Spleen (tissue), 11 donors: Measurements from ENCODE around the gene PRRC1. TPM values are rescaled to one million over a fixed set of nuclear protein-coding genes. Genes with fewer than 3 reads are reported as not detected.

Source experiments
- DNase-seq: peaks from one replicate; pipeline ENCODE4 v3.0.0-alpha.2; 2020
- H3K27ac ChIP-seq, 8 donors: fragments of 200-600 bp; sonication (generic) in 7 of 8; 1 replicate in 4 of 8; 2 replicates in 4 of 8; pipeline versions ENCODE4 v1.5.0 to v1.8.0; 2016 to 2021; ENCODE audit warnings: inconsistent platforms in 4 of 8, mild to moderate bottlenecking in 4 of 8, moderate library complexity in 1 of 8
- H3K27me3 ChIP-seq, 7 donors: fragments of 200-600 bp; sonication (generic) in 6 of 7; replicated peaks in 1 of 7; 1 replicate in 4 of 7; 2 replicates in 3 of 7; pipeline versions ENCODE4 v1.5.0 to v1.8.0; 2016 to 2021; ENCODE audit warnings: inconsistent platforms in 3 of 7, mild to moderate bottlenecking in 1 of 7
- H3K36me3 ChIP-seq, 6 donors: fragments of 200-600 bp; sonication (generic) in 5 of 6; 1 replicate in 4 of 6; 2 replicates in 2 of 6; pipeline versions ENCODE4 v1.5.0 to v1.8.0; 2016 to 2021; ENCODE audit warnings: inconsistent platforms in 2 of 6
- H3K4me1 ChIP-seq, 6 donors: fragments of 200-600 bp; sonication (generic) in 5 of 6; 1 replicate in 3 of 6; 2 replicates in 3 of 6; pipeline versions ENCODE4 v1.5.0 to v1.8.0; 2016 to 2021; ENCODE audit warnings: inconsistent platforms in 3 of 6
- H3K4me3 ChIP-seq, 8 donors: fragments of 200-600 bp; sonication (generic) in 7 of 8; 1 replicate in 4 of 8; 2 replicates in 4 of 8; pipeline versions ENCODE4 v1.5.0 to v1.8.0; 2016 to 2021; ENCODE audit warnings: inconsistent platforms in 4 of 8, mild to moderate bottlenecking in 4 of 8, moderate library complexity in 2 of 8
- H3K9me3 ChIP-seq, 8 donors: fragments of 200-600 bp; sonication (generic) in 7 of 8; 1 replicate in 4 of 8; 2 replicates in 4 of 8; pipeline versions ENCODE4 v1.5.0 to v1.8.0; 2016 to 2021; ENCODE audit warnings: inconsistent platforms in 4 of 8
- POLR2A ChIP-seq, 3 donors: fragments of 450-650 bp; IDR thresholded peaks; one replicate each; pipeline ENCODE4 v1.5.1; 2017; ENCODE audit warnings: antibody characterized with exemption in 3 of 3, mild to moderate bottlenecking in 1 of 3
- POLR2AphosphoS5 ChIP-seq, 3 donors: sonication (generic); formaldehyde crosslinking; IDR thresholded peaks; one replicate each; pipeline ENCODE4 v1.5.1; 2017; ENCODE audit warnings: antibody characterized with exemption in 3 of 3
- WGBS, 5 donors: extraction: QIAGEN DNeasy Blood & Tissue Kit in 3 of 5; methylation state at CpG; one replicate each; pipeline versions ENCODE4 v1.1.5 to v1.1.7; 2013 to 2018; 5-methylcytosine and 5-hydroxymethylcytosine counted together
- intact Hi-C: fragments of 100-400 bp; cut with DNase I; formaldehyde crosslinking; loops from one replicate; pipeline ENCODE4 v1.15.0; 2023; ENCODE audit warnings: low total_unique reads
- polyA plus RNA-seq, 3 donors: library from polyadenylated mRNA; stranded (reverse); fragments of 200-250 nt; gene quantifications; one replicate each; pipeline ENCODE4 v1.2.1, GENCODE V29; 2013
- total RNA-seq, 7 donors: library from RNA; depleted of rRNA in 3 of 7; stranded (reverse); fragments of >200 nt in 3 of 7; fragmentation: NEBNext Ultra II Directional in 4 of 7; extraction: Animal tissue kit (Norgen Biotek cat#: 25700) in 4 of 7; gene quantifications; one replicate each; pipeline versions ENCODE4 v1.1.0 to v1.2.1, GENCODE V29; 2016 to 2021
- TF ChIP-seq, protein P1 (sequence below), 11 experiments: fragments of 200-600 bp in 7 of 11; fragments of 450-650 bp in 4 of 11; sonication (generic) in 4 of 11; IDR thresholded peaks in 8 of 11; conservative IDR thresholded peaks in 3 of 11; 1 replicate in 7 of 11; 2 replicates in 4 of 11; pipeline versions ENCODE4 v1.4.0 to v1.8.0; 2016 to 2021; ENCODE audit warnings: antibody characterized with exemption in 11 of 11, inconsistent platforms in 4 of 11, mild to moderate bottlenecking in 1 of 11
- donor health status: healthy with polysubstance abuse.
- donor health status: DM: no; HTN: no; CAD: no; lungs with moderate emphysema.
- donor health status: DM: no; HTN: no; CAD: no.
- donor health status: Bipolar disorder and iron deficiency.
- donor health status: healthy.
- donor health status: DM: no; HTN: no; CAD: no.
- donor health status: DM: yes; HTN: yes; CAD: no.

PRRC1 gene
- total and polyA plus RNA-seq, 10 donors, result 11.9 to 45.9 (median 38.5) TPM

DNA sequence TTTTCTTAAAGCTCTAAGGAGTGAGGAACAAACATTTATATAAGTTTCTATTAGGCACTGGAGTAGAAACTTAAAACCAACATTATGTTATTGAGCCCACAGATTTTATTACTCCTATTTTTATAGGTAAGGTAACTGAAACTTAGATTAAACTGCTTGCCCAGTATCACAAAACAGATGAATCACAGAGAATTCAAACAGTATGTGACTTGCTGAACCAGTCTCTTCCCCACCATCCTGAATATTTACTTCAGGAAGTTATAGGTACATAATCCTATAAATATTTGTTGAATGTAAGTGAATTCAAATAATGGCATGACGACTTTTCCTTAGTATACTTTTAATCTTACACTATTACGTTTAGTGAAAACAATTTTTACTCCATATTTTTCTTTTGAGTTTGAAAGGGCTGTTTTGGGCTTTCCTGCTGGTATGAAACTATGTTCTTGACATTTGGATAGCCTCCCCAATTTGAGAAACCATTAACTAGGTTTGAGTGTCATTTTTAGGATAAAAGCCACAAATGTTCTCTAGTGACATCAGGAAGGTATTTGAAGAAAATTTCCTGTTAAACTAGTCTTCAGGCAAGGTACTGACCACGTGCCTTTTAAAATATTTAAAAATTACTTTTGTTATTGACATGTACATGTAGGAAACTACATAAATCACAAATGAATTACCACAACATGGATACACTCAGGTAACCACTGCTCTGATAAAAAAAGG, 39.3 kb downstream of the PRRC1 start:
- Histone ChIP-seq H3K27me3 (no peaks in the 10 kb centered on the region), H3K4me1 (no peaks in the 10 kb centered on the region), H3K9me3 (no peaks in the 10 kb centered on the region), H3K27ac (no peak overlapping the region), H3K4me3 (no peak overlapping the region), H3K36me3 (peaks cover 0 to 39% (median 26%) of the 10 kb centered on the region in 6 donors)
- no peak for DNase-seq
- TF ChIP-seq, protein P1, sequence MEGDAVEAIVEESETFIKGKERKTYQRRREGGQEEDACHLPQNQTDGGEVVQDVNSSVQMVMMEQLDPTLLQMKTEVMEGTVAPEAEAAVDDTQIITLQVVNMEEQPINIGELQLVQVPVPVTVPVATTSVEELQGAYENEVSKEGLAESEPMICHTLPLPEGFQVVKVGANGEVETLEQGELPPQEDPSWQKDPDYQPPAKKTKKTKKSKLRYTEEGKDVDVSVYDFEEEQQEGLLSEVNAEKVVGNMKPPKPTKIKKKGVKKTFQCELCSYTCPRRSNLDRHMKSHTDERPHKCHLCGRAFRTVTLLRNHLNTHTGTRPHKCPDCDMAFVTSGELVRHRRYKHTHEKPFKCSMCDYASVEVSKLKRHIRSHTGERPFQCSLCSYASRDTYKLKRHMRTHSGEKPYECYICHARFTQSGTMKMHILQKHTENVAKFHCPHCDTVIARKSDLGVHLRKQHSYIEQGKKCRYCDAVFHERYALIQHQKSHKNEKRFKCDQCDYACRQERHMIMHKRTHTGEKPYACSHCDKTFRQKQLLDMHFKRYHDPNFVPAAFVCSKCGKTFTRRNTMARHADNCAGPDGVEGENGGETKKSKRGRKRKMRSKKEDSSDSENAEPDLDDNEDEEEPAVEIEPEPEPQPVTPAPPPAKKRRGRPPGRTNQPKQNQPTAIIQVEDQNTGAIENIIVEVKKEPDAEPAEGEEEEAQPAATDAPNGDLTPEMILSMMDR (IDR thresholded peaks at IDR 0.05 in 8 of 11, conservative IDR thresholded peaks at IDR 0.05 in 3 of 11), result no peak
- TF ChIP-seq POLR2A (IDR thresholded peaks at IDR 0.05), result no peak
- TF ChIP-seq POLR2AphosphoS5 (IDR thresholded peaks at IDR 0.05), result no peak
- intact Hi-C loops, result no loop called here
- 84 to 95% (median 93%) methylated on average over 3 of the region's 3 CpGs for WGBS, 5 donors

GRCh38 chr5:127558273-127558672, 40.8 kb downstream of the PRRC1 start:
- intact Hi-C loops, result no loop called here
- Histone ChIP-seq H3K27ac (no peak overlapping the region), H3K4me1 (no peaks in the 10 kb centered on the region), H3K9me3 (no peaks in the 10 kb centered on the region), H3K4me3 (no peak overlapping the region), H3K27me3 (no peaks in the 10 kb centered on the region), H3K36me3 (peaks cover 0 to 24% (median 12%) of the 10 kb centered on the region in 6 donors)
- no peak for DNase-seq
- TF ChIP-seq POLR2AphosphoS5 (IDR thresholded peaks at IDR 0.05) (no peak), POLR2A (IDR thresholded peaks at IDR 0.05) (no peak)
- TF ChIP-seq, protein P1 (IDR thresholded peaks at IDR 0.05 in 8 of 11, conservative IDR thresholded peaks at IDR 0.05 in 3 of 11), result no peak
- 29 to 75% (median 48%) methylated on average over 2 of the region's 2 CpGs for WGBS, 5 donors

GRCh38 chr5:127561254-127561653, 43.8 kb downstream of the PRRC1 start:
- Histone ChIP-seq H3K27me3 (no peaks in the 10 kb centered on the region), H3K4me3 (no peak overlapping the region), H3K36me3 (no peaks in the 10 kb centered on the region), H3K27ac (no peak overlapping the region), H3K4me1 (peaks cover 0 to 6% (median 0%) of the 10 kb centered on the region in 6 donors), H3K9me3 (no peaks in the 10 kb centered on the region)
- 63 to 91% (median 80%) methylated on average over 3 of the region's 3 CpGs for WGBS, 5 donors
- DNase-seq, result no peak
- intact Hi-C loops, result loop anchor here (5.0 to 10.0 kb wide), 2 partner anchors 304 to 641 kb away; no protein-coding TSS in a partner anchor
- TF ChIP-seq POLR2AphosphoS5 (IDR thresholded peaks at IDR 0.05) (no peak), POLR2A (IDR thresholded peaks at IDR 0.05) (no peak)

DNA sequence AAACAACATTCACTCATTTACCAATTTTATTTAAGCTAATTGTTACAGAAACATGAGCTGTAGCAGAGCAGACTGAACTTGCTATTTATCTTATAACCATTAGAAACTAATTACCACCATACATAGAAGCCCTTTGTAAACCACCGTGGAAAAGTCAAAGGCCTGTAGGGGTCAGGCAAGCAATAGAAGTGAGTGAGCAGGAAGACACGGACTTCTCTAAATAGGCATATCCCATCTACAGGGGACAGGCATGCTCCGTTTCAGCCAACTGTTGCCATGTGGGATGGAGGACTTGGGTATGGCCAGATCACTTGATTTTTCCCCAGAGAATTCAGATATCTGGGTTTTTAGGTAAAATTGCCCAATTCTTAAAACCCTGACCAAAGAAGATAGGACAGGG, 44.8 kb downstream of the PRRC1 start:
- Histone ChIP-seq H3K4me1 (peaks cover 0 to 9% (median 0%) of the 10 kb centered on the region in 6 donors), H3K27me3 (no peaks in the 10 kb centered on the region), H3K36me3 (no peaks in the 10 kb centered on the region), H3K4me3 (no peak overlapping the region), H3K27ac (no peak overlapping the region), H3K9me3 (no peaks in the 10 kb centered on the region)
- WGBS, 5 donors, result 17 to 30% (median 24%) methylated on average over 3 of the region's 3 CpGs
- no peak for TF ChIP-seq POLR2A (IDR thresholded peaks at IDR 0.05)
- TF ChIP-seq, protein P1 (IDR thresholded peaks at IDR 0.05 in 8 of 11, conservative IDR thresholded peaks at IDR 0.05 in 3 of 11), result no peak
- no peak for TF ChIP-seq POLR2AphosphoS5 (IDR thresholded peaks at IDR 0.05)
- intact Hi-C loops, result loop anchor here (5.0 to 10.0 kb wide), 2 partner anchors 303 to 640 kb away; no protein-coding TSS in a partner anchor
- DNase-seq, result no peak
